Measurements from ENCODE around the gene MARCKSL1.
"Not testable (repeated sequence)": the region's sequence is repeated elsewhere in the genome, so short reads cannot be mapped to it uniquely, and the experiment has no call there.

The MARCKSL1 gene

DNA sequence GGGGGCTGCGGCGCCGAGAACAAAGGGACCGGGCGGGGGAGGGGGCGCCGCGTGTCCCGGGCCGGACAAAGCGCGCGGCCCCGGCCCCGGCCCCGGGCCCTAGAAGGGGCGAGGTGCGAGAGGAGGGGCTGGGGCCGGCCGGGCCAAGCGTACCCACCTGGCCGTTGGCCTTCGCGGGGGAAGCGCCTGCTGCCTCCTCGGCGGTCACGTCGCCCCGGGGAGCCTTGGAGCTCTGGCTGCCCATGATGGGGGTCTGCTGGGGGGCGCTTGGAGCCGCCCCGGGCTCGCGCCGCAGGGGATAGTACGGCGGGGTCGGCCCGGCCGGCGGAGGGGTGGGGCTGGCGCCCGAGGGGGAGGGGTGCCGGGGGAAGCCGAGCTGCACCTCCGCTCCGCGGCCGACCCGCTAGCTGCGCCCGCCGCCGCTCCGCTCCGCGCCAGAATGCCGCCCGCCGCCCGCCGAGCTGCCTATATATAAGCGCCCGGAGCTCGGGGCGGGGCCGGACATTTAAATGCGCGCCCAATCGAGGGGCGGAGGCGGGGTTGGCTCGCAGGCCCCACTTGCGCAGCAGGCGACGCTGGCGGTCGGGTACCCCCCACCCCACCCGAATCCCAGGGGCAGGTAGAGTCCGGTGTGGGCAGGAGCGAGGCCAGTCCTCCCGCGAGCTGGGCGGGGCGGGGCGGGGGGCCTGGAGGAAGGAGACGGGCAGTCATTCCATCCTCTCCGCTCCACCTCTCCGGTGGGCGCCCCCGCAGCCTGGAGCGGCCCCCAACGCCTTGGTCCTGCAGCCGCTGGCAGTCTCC is at the start of gene MARCKSL1:
MARCKSL1 (minus strand) TSS at position 444 of the 801 bp plus-strand sequence; CDS start at position 244, 200 bp downstream.
- DNase-seq: peak; percentile 89 to 90

DNA sequence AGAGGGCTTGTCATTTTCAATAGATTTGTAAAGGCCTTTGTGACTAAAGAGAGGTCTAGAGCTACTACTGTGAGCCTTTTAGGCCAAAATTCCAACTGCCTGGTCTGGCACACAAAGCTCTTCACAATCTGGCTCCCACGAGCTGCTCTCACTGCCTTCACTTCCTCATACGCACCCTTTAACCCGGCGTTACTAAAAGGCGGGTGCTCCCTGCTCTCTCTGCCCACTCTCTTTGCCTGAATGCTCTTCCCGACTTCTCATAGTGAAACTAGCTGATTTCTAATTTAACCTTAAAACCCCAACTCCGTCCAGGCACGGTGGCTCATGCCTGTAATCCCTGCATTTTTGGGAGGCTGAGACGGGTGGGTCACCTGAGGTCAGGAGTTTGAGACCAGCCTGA is 44.0 kb upstream of the MARCKSL1 start:
- no peak for DNase-seq

DNA sequence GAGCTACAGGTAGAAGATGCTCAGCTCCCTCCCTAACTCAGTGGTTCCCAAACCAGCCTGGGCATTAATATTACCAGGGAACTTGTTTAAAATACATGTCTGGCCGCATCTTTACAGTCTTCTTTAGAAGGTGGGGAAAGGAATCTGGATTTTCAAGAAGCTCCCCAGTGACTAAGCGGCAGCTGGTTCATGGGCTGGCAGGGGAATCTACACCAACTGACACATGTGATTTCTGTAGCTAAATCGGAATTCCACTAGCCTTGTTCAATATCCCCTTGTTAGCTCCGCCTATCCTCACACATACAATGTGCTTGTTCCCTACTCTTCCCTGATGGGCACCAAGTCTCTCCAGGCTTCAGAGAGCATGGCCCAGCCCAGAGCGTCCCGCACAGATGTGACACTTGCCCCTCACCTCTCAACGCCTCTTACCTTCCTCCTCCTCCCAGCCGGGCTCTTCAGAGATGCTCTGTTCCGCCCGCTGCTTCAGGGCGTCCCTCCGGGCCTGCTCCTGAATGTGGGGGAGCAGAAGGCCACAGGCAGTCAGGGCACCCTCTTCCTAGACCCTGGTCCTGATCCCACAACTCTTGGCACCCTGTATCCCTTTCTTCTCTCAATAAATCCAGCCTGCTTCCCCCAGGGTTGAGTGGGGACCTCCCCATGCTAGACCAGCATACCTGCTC is 41.6 kb upstream of the MARCKSL1 start:
- no peak for DNase-seq

DNA sequence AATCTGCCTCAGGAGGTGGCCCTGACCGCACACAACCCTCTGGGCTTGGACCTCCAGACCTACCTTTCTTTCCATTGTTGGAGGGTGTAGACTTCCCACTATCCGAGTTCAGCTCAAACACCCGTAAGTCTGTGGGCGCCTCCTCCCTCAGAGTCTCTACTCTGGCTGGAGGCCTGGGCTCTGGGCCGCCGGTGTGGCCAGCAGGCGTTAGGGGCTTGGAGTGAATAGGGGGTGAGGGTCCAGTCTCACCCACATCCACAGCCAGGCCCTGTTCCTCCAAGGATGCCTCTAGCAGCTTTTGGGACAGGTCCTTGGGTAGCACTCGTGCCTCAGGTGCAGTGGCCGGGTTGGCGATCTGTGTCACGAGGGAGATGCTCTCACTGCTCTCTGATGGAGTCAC is 40.2 kb upstream of the MARCKSL1 start:
- DNase-seq: no peak

- DNase-seq: no peak
Measured at GRCh38 chr1:32373996-32374592, 38.1 kb upstream of the MARCKSL1 start.

DNA sequence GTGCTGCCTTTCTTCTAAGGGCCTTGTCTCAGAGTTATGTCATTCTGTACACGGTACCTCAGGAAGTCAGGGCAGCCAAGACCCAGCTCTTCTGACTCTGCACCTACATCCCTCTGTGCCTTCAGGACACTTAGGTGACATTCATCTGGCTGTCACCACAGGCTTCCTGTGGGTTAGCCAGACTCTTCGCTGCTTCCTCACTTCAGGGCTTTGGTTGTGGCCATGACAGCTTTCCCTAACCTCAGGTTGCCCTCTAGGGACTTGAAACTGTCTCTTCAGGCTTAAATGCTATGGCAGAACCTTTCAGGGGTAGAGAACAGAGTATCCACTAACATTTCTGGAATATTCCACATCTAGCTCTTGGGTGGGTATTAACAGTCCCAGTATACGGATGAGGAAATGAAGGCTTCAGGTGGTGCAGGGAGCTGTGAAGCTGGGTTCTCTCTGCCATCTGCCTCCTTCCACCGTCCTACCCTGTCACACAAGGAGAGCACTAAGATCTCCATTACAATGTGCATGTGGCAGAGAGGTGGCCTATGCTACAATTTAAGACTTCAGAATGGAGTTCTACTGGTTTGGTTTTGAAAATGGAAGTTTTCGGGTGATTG is 36.2 kb upstream of the MARCKSL1 start:
- peak; percentile 62 to 76 for DNase-seq

DNA sequence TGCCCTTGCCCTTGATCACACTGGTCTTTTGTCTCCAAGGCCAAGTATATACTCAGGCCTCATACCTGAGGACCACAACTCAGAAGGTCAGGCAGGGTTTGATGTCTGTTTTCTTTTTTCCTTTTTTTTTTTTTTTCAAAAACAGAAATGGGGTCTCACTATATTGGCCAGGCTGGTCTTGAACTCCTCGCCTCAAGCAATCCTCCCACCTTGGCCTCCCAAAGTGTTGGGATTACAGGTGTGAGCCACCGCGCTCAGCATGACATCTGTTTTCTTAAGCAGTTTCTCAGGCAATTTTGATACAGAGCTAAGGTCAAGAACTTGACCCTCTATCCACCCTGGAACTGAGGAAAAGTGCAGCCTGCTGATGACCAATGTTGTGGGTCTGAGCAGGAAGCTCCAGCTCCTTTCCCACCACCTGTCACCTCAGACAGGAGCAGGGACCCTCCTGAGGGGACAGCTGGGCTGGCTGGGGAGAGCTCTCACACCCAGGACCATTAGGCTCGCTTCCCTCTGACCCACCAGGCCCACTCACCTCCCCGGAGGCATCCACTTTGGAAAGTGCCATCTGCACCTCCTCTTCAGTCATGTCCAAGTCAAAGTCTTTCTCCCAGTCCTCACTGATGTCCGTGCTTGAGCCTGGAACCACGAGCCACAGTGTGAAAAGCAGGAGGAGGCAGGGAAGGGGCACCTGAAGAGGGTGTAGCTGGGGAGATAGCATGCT is 32.0 kb upstream of the MARCKSL1 start:
- no peak for DNase-seq

DNA sequence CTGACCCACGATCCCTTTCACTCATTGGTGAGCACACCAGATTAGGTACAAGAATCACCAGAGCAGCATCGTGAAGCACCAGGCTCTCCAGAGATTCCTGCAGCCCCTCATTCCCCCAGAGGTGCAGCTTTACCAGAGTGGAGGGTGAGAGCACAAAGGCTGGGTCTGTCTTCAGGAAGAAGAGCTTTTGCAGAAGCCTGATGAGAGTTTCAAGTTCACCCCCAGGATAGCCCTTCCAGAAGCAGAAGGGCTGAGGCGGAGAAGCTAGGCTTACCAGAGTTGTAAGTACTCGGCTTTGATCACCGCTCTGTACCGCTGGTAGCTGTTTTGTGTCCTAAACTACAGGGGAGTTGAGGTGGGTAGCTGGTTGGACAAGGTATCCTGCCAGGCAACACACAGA is 29.4 kb upstream of the MARCKSL1 start:
- DNase-seq: no peak

GRCh38 chr1:32364836-32365235 is 28.8 kb upstream of the MARCKSL1 start:
- DNase-seq: no peak

- DNase-seq: no peak
Measured at GRCh38 chr1:32363713-32364112, 27.7 kb upstream of the MARCKSL1 start.

DNA sequence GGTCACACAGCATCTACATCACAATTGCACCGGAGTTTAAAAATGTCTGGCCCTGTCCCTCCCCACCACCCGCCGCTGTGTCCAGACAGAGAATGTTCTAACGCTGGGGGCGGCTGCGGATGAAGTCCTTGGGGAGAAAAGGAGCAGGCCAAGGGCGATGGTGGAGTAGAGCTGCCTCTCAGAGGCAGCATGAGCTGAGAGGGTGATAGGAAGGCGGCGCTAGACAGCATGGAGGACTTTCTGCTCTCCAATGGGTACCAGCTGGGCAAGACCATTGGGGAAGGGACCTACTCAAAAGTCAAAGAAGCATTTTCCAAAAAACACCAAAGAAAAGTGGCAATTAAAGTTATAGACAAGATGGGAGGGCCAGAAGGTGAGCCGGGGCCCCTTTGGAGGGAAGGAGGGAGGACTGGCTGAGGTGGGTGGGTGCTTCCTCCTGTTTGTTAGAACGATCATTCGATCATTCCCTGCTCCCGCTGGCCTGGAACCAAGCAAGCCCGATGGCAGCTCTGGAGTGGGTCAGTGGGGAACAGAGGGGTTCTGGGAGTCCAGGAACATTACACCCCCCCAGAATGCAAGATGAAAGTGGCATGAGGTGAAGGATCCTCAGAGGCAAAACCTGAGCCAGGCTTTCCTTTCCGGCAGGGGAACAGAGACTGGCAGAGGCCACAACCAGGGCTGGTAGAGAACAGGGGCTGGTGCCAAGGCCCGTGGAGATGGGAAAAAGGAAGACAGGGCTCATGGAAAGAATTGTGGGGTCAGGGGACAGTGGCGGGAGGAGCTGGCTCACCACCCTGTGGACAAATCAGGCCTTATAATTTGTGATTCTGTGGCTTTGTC is 26.7 kb upstream of the MARCKSL1 start, which contains the start of the genes FAM229A and TSSK3:
FAM229A (minus strand) TSS at position 12 of the 840 bp plus-strand sequence. CDS start 394 bp downstream, outside the sequence.
TSSK3 (plus strand) TSS at position 66 of the 840 bp plus-strand sequence; CDS start at position 229, 163 bp downstream.
- no peak for DNase-seq

DNA sequence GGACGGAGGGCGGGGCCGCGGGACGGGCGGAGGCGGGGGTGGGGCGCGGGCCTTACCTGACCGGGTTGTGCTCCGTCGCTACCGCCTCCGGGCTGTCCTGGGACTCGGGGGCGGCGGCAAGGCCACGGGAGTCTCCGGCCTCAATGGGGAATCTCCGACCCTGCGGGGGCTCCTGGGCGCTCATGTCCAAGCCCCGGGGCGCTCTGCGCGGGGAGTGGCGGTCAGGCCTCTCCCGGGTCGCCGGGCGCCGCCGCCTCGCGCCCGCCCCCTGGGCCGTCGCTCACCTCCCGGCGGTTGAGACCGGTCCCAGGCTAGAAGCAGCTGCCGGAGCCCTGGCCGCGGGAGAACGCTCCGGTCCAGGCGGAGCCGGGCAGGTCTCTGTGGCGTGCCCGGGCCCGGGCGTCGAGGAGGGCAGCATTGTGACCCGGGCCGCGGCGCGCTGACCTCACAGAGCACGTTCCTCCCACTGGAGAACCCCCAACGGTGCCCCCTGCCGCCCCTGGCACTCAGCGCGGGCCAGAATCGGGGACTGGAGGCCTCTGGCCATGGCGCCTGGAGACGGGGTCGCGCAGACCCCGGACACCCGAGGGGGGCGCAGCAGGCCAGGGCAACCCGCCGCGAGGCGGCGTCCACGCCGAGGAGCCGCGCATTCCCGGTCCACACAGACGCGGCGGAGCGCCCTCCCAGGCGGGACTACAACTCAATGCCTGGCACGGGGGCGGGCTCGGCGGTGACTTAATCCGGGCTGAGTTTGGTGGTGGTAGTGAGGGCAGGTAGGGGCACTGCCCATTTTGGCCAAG is 25.8 kb upstream of the MARCKSL1 start:
- peak; percentile 15 to 16 for DNase-seq

DNA sequence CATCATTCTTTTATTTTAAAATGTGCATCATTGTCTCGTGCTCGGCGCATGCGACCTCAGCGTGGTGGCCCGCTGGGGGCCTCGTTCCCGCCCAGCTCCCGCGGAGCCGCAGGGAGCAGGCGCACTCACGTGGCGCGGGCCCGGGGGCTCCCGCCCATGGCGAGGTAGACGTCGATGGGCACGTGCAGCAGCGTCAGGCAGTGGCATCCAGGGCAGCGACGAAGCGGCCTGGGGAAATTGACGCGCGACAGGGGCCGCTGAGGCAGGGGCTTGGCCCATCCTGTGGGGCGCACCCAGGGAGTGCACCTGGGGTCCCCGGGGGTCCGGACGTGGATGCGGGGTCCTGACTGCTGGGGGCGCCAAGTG is 25.3 kb upstream of the MARCKSL1 start:
- DNase-seq: no peak

DNA sequence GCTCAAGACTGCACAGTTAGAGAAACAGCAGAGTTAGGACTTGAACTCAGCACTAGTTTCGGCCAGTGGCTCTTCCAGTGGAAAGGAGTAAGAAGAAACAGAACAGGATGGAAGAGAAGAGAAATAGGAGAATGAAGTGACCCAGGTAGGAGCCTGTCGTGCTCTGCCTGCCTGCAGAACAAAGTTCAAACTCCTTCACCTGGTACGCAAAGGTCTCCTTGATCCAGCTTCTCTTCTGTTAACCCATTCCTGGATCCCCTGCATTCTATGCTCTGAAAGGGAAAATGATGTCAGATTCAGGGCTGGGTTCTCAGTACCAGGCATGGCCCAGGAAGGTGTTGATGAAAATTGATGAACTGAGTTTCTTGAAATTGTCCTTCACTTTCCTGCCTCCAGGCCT is 22.4 kb upstream of the MARCKSL1 start:
- DNase-seq: no peak

GRCh38 chr1:32357614-32358013 is 21.6 kb upstream of the MARCKSL1 start:
- no peak for DNase-seq

GRCh38 chr1:32356478-32356877 is 20.4 kb upstream of the MARCKSL1 start:
- no peak for DNase-seq

GRCh38 chr1:32355778-32356177 is 19.7 kb upstream of the MARCKSL1 start:
- not testable (repeated sequence) for DNase-seq

- no peak for DNase-seq
Measured at GRCh38 chr1:32353886-32354570, 18.0 kb upstream of the MARCKSL1 start.

DNA sequence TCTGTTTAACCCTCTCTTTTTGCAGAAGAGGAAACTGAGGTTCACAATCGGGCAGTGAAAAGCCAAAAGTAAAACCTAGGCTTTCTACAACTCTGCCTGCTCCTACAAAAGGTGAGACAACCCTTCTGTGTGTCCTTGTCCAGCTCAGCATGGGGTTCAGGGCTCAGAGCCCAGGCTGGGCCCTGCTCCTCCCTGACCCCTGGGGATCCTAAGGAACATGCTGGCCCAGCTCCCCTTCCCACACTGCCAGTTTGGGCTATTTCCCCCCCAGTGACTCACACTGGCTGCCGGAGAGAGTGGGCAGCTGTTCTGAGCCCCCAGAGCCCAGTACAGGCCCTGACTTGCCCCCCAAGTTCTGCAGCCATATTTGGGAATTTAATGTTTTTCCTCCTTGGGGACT is 17.4 kb upstream of the MARCKSL1 start:
- DNase-seq: no peak

DNA sequence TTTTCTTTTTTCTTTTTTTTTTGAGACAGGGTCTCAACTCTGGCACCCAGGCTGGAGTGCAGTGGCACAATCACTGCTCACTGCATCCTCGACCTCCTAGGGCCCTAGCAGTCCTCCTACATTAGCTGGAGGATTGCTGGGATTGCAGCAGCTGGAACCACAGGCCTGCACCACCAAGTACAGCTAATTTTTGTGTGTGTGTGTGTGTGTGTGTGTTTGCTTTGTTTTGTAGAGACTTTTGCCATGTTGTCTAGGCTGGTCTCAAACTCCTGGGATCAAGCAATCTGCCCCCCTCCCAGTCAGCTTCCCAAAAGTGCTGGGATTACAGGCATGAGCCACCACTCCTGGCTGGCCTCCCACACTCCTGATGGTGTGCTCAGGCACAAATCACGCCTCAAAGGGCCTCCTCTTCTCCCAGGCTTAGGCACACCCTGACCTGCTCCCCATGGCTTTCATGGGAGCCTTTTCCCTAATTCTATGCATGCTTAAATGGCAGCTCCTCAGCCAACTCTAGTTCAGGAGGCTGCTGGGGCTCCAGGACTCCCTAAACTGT is 16.9 kb upstream of the MARCKSL1 start:
- DNase-seq: no peak

Data from CD4-positive, alpha-beta T cell treated with Interleukin-1 beta for 1 hour (primary cell).